GM20000 (cell line): ENCODE results near the gene RHOC.

Source experiments
- DNase-seq: peaks from one replicate; pipeline ENCODE4 v3.0.0; 2012; ENCODE audit warnings: low spot score
- CTCF ChIP-seq: IDR thresholded peaks from 2 replicates; pipeline ENCODE4 v1.5.1; 2012; ENCODE audit warnings: mild to moderate bottlenecking, control low read depth; ENCODE audit errors: extremely low read depth, missing control alignments

Gene RHOC

DNA sequence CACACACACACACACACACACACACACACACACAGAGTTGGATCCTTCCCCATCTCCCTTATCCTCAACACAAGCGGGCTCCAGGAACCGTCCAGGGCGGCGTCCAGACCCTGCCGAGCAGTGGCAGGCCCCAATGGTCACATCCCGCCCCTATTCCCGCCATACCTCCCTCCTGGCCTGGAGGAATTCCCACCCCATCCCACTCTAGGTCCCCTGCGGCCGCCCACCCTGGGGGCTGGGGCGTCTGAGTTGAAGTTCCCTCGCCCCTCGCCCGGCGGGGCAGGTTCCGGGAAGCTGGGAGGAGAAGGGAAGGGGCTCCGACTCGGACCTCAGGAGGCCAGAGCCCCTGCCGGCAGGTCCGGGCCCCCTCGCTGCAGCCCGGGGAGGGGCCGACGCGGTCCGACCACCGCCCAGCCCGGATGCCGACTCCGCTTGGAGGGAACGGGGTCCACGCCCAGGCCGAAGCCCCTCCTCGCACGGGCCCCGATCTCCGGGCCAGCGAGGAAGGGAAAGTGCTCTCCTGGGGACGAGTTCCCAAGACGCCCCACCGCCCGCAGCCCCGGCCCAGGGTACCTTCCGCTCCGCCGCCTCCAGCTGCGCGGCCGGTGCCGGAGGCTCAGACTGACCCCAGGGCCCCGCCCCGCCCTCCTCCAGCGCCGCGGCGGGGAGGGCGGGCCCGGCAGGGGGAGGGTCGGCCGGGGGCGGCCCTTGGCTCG lies at the start of gene RHOC:
RHOC (minus strand) TSS at position 623 of the 716 bp plus-strand sequence. CDS start 3,328 bp downstream, outside the sequence.
- peak; percentile 95 for DNase-seq
- TF ChIP-seq CTCF, result no peak

GRCh38 chr1:112754116-112754628 lies 47.2 kb upstream of the RHOC start:
- no peak for DNase-seq
- TF ChIP-seq CTCF, result no peak

GRCh38 chr1:112748396-112748795 lies 41.5 kb upstream of the RHOC start:
- no peak for DNase-seq
- no peak for TF ChIP-seq CTCF

GRCh38 chr1:112744009-112744578 lies 37.2 kb upstream of the RHOC start:
- no peak for TF ChIP-seq CTCF
- no peak for DNase-seq

GRCh38 chr1:112743174-112744008 lies 36.5 kb upstream of the RHOC start:
- no peak for TF ChIP-seq CTCF
- DNase-seq, result no peak

- no peak for TF ChIP-seq CTCF
- DNase-seq, result no peak
Observed at GRCh38 chr1:112737573-112737972, 30.6 kb upstream of the RHOC start.

DNA sequence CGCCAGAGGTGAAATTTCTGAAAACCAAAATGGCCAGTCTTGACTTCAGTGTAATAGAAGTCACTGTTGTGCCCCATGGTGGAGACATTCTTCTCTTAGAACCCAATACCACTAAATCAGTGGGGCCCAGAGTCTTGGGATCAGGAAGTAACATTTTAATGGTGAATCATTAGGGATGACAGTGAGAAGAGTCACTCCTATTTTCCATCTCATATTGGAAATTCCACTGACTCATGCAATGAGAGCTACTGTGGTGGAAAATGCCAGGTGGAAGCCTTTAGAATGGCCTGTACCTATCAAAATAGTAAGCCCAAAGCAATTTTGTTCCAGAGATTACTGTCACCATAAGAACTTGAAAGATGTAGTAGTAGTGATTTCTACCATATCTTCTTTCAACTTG lies 28.8 kb upstream of the RHOC start:
- TF ChIP-seq CTCF, result no peak
- DNase-seq, result no peak
